ENCODE data around the gene HECTD2.
"Not testable (repeated sequence)": the region's sequence is repeated elsewhere in the genome, so short reads cannot be mapped to it uniquely, and the experiment has no call there.

DNA sequence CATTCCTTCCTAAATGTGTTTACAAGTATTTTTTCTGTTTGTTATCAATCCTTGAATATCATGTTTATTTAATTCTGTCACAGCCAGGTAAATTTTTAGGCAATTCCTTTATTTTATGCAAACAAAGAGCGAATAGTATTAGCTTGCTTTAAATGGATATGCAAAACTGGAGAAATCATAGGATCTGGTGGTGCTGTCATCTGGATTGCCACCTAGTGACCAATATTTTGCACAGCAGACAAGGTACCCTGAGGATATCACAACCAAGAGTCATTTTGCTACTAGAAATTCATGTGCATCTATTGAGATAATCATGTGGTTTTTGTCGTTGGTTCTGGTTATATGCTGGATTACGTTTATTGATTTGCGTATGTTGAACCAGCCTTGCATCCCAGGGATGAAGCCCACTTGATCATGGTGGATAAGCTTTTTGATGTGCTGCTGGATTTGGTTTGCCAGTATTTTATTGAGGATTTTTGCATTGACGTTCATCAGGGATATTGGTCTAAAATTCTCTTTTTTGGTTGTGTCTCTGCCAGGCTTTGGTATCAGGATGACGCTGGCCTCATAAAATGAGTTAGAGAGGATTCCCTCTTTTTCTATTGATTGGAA is 40.1 kb upstream of the HECTD2 start:
- not testable (repeated sequence) for TF ChIP-seq POLR2A (IDR thresholded peaks at IDR 0.05)
- TF ChIP-seq, protein P1, sequence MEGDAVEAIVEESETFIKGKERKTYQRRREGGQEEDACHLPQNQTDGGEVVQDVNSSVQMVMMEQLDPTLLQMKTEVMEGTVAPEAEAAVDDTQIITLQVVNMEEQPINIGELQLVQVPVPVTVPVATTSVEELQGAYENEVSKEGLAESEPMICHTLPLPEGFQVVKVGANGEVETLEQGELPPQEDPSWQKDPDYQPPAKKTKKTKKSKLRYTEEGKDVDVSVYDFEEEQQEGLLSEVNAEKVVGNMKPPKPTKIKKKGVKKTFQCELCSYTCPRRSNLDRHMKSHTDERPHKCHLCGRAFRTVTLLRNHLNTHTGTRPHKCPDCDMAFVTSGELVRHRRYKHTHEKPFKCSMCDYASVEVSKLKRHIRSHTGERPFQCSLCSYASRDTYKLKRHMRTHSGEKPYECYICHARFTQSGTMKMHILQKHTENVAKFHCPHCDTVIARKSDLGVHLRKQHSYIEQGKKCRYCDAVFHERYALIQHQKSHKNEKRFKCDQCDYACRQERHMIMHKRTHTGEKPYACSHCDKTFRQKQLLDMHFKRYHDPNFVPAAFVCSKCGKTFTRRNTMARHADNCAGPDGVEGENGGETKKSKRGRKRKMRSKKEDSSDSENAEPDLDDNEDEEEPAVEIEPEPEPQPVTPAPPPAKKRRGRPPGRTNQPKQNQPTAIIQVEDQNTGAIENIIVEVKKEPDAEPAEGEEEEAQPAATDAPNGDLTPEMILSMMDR (IDR thresholded peaks at IDR 0.05): peak in 1 of 3 experiments; percentile 25
